ENCODE measurements around the gene ERFL.

- TF ChIP-seq CTCF (IDR thresholded peaks at IDR 0.05) (no peak), POLR2A (IDR thresholded peaks at IDR 0.05) (no peak)
Observed at GRCh38 chr19:41967054-41967783, 39.0 kb upstream of the ERFL start.
